Subcutaneous abdominal adipose tissue (tissue), 5 donors: ENCODE measurements around the gene DNAH17.

ENCODE experiments used
- H3K27ac ChIP-seq: one replicate; pipeline ENCODE4 v1.7.0; 2013; ENCODE audit warnings: low read depth, mild to moderate bottlenecking, inconsistent platforms, low read length, moderate library complexity
- H3K27me3 ChIP-seq, 5 donors: one replicate each; pipeline ENCODE4 v1.7.0; 2013; ENCODE audit warnings: low read length in 5 of 5, inconsistent platforms in 1 of 5; ENCODE audit not compliant: control insufficient read depth in 5 of 5, insufficient read depth in 4 of 5
- H3K36me3 ChIP-seq, 5 donors: one replicate each; pipeline ENCODE4 v1.7.0; 2013; ENCODE audit warnings: low read length in 5 of 5; ENCODE audit not compliant: control insufficient read depth in 5 of 5, insufficient read depth in 5 of 5
- H3K4me1 ChIP-seq, 5 donors: one replicate each; pipeline ENCODE4 v1.7.0; 2013; ENCODE audit warnings: low read length in 5 of 5, mild to moderate bottlenecking in 3 of 5, moderate library complexity in 1 of 5; ENCODE audit not compliant: control insufficient read depth in 5 of 5, insufficient read depth in 5 of 5
- H3K4me3 ChIP-seq, 5 donors: one replicate each; pipeline ENCODE4 v1.7.0; 2013; ENCODE audit warnings: low read length in 5 of 5, low read depth in 1 of 5
- H3K9ac ChIP-seq, 5 donors: one replicate each; pipeline ENCODE4 v1.7.0; 2013; ENCODE audit warnings: low read length in 5 of 5, mild to moderate bottlenecking in 4 of 5, moderate library complexity in 3 of 5
- H3K9me3 ChIP-seq, 5 donors: one replicate each; pipeline ENCODE4 v1.7.0; 2013; ENCODE audit warnings: low read length in 5 of 5; ENCODE audit not compliant: control insufficient read depth in 5 of 5
- donor health status: healthy.
- donor health status: healthy.
- donor health status: healthy.
- donor health status: healthy.
- donor health status: healthy.

Gene DNAH17

GRCh38 chr17:78539781-78540180, 37.4 kb downstream of the DNAH17 start:
- no peaks in the 10 kb centered on the region for H3K9me3 ChIP-seq
- no peaks in the 10 kb centered on the region for H3K36me3 ChIP-seq
- no peak overlapping the region for H3K9ac ChIP-seq
- H3K4me3 ChIP-seq: no peak overlapping the region
- H3K27me3 ChIP-seq: no peaks in the 10 kb centered on the region
- no peak overlapping the region for H3K27ac ChIP-seq
- peaks cover 0 to 6% (median 0%) of the 10 kb centered on the region in 5 donors for H3K4me1 ChIP-seq

DNA sequence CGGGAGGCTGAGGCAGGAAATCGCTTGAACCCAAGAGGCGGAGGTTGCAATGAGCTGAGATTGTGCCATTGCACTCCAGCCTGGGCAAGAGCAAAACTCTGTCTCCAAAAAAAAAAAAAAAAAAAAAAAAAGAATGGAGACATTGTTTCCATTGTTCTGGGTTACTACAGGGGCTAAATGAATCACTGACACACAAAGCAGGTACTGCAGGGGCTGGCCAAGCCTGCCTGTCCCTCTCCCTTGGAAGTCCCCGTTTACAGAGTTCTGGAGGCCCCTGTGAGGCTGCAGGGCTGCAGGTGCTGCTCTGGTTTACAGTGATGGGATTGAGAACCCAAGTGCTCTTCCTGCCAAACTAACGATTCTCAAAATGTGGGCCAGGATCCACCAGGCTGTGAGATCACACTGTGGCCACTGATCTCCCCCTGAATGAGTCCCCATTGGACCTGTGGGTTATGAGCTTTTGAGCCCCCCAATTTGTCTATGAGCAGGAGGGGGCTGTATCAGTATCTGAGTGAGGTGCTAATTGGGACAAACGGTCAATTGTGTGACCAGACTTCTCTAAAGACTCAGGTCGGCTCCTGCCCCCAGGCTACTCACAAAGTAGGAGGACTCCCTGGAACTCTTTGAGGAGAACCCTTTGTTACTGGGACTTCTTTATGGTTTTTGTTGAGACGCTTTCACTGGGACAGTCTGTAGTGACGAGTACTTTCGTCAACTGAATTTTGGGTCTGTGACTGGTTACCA, 39.0 kb downstream of the DNAH17 start:
- Histone ChIP-seq H3K9ac (no peak overlapping the region), H3K4me3 (no peak overlapping the region), H3K9me3 (no peaks in the 10 kb centered on the region), H3K27ac (no peak overlapping the region), H3K27me3 (no peaks in the 10 kb centered on the region), H3K36me3 (no peaks in the 10 kb centered on the region), H3K4me1 (peaks cover 0 to 6% (median 0%) of the 10 kb centered on the region in 5 donors)

DNA sequence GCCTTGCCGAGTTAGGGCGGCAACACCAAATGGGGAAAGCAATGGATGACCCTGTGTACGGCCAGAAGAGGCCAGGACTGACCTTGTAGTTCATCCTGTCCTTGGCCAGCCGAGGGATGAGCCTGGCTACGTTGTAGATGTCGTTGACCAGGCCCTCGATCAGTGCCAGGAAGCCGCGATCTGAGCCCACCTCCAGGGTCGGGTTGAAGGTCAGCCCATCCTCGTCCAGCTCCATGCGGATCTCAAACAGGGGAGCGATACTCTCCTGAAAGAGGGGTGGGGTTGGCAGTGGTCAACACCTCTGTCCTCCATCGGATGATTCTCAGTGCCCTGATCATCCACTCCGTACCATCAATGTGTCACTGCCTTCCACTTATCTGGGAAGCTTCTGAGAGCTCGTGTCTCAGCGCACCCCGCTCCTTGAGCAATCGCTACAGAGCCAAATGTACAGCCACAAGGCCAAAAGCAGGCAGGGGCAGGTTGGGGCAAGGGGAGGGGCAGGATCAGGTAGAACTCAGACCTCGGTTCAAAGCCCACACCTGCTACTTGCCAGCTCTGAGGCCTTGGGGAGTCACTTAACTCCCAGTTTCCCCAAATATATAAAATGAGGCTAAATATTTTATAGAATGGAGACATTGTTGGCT, 39.9 kb downstream of the DNAH17 start:
- Histone ChIP-seq H3K9me3 (no peaks in the 10 kb centered on the region), H3K27ac (no peak overlapping the region), H3K27me3 (no peaks in the 10 kb centered on the region), H3K4me1 (peaks cover 0 to 6% (median 0%) of the 10 kb centered on the region in 5 donors), H3K9ac (no peak overlapping the region), H3K4me3 (no peak overlapping the region), H3K36me3 (no peaks in the 10 kb centered on the region)

DNA sequence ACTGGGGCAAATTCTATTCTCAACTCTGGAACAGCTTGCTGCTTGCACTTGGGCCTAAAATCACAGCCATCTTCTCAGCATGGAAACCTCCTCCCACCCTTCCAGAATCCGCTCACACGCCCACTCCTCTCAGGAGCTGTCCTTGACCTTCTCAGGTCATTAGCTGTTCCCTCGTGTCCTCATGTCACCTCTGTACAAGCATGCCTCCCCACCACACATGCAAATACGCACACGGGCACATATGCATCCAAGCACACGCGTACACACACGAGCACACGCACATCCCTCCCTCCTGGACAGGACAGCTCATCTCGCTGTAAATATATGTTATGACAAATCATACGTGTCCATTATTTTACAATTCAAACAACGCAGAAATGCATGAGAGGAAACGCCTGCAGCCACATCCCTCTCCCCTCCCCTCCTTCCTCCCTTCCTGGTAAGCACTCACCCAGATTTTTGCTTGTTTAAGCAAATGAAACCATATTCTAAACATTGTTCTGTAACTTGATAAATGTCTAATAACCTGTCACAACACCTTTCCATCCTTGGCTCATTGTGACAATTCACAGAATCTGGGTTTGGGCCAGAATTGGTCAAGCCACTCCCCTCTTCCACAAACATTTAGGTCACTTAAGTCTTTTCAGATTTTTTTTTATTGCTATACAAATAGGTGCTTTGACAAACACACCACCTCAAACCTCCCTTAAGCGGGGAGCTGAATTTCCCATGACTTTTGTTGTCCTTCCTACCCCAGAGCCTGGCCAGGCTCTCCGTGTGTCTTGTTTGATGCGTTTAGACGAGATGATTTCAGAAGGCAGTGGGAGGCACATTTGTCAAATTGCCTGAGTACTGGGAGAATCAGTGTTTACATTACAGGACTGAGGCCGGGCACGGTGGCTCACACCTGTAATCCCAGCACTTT, 41.7 kb downstream of the DNAH17 start:
- H3K9ac ChIP-seq: no peak overlapping the region
- no peak overlapping the region for H3K27ac ChIP-seq
- H3K27me3 ChIP-seq: no peaks in the 10 kb centered on the region
- peaks cover 0 to 6% (median 0%) of the 10 kb centered on the region in 5 donors for H3K4me1 ChIP-seq
- H3K9me3 ChIP-seq: no peaks in the 10 kb centered on the region
- no peaks in the 10 kb centered on the region for H3K36me3 ChIP-seq
- H3K4me3 ChIP-seq: no peak overlapping the region

- Histone ChIP-seq H3K27me3 (no peaks in the 10 kb centered on the region), H3K4me1 (peaks cover 0 to 6% (median 0%) of the 10 kb centered on the region in 5 donors), H3K4me3 (no peak overlapping the region), H3K36me3 (no peaks in the 10 kb centered on the region), H3K9ac (no peak overlapping the region), H3K9me3 (no peaks in the 10 kb centered on the region), H3K27ac (no peak overlapping the region)
Measured at GRCh38 chr17:78534492-78535272, 42.5 kb downstream of the DNAH17 start.

DNA sequence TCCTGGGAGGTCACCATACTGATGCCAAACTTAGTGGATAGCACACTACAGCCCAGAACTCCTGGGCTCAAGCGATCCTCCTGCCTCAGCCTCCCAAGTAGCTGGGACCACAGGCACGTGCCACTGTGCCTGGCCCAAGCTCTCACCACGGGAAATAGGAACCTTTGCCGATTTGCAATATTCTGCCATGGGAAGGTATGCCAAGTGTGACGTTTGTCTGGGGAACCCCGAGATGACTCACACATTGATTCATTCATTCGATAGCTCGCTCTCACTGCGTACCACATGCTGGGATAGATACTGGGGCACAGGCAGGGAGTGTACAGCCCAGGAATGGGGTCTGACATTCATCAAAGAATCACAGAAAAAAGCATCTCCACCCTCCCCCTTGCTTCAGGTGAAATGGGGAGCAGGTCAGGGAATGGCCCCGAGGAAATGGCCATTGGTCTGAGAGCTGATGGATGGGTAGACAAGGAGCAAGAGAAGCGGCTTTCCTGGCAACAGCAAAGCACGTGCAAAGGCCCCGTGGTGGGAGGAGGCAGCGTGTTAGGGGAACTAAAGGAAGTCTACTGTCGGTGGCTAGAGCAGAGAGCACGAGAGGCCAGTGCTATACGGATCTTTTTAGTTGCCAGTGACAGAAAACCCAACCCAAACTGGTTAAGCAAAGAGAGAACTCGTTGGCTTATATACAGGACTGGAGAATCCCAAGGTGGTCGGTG, 44.1 kb downstream of the DNAH17 start:
- Histone ChIP-seq H3K36me3 (no peaks in the 10 kb centered on the region), H3K9ac (no peak overlapping the region), H3K4me1 (peaks cover 0 to 6% (median 0%) of the 10 kb centered on the region in 5 donors), H3K4me3 (no peak overlapping the region), H3K9me3 (no peaks in the 10 kb centered on the region), H3K27me3 (peaks cover 0 to 2% (median 0%) of the 10 kb centered on the region in 5 donors), H3K27ac (no peak overlapping the region)

DNA sequence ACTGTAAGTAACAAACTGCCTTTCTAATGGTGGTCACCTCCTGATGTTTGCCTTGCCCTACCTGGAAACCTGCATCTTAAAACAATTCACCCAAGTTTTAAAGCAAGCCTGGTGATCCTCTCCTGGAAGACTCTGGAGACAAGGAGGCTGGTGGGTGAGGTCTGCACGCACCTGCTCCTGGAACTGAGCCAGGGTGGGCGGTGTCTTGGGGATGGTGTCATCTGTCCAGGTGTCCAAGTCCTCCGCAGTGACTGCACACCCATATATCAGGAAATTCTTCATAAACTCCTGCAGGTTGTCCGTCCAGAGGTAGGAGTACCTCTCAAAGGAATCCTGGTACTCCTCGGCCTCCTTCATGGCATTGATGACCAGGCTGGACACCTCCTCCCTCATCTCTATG, 44.9 kb downstream of the DNAH17 start:
- peaks cover 0 to 6% (median 0%) of the 10 kb centered on the region in 5 donors for H3K4me1 ChIP-seq
- H3K9ac ChIP-seq: no peak overlapping the region
- no peaks in the 10 kb centered on the region for H3K9me3 ChIP-seq
- H3K36me3 ChIP-seq: no peaks in the 10 kb centered on the region
- no peak overlapping the region for H3K27ac ChIP-seq
- H3K4me3 ChIP-seq: no peak overlapping the region
- H3K27me3 ChIP-seq: peaks cover 0 to 2% (median 0%) of the 10 kb centered on the region in 5 donors

GRCh38 chr17:78530675-78531074, 46.5 kb downstream of the DNAH17 start:
- Histone ChIP-seq H3K9me3 (no peaks in the 10 kb centered on the region), H3K4me1 (peaks cover 0 to 6% (median 0%) of the 10 kb centered on the region in 5 donors), H3K27me3 (peaks cover 0 to 2% (median 0%) of the 10 kb centered on the region in 5 donors), H3K9ac (no peak overlapping the region), H3K4me3 (no peak overlapping the region), H3K36me3 (no peaks in the 10 kb centered on the region), H3K27ac (no peak overlapping the region)
